ENCODE data around the gene IL3. TPM values are rescaled to one million over a fixed set of nuclear protein-coding genes. Genes with fewer than 3 reads are reported as not detected.
A peak's percentile ranks its signal among the peaks of the same experiment; 100 is the strongest.

Gene IL3
- total and polyA plus RNA-seq, 2 donors (not counting 1 experiment from before 2014, with no cell fraction given) = not detected

DNA sequence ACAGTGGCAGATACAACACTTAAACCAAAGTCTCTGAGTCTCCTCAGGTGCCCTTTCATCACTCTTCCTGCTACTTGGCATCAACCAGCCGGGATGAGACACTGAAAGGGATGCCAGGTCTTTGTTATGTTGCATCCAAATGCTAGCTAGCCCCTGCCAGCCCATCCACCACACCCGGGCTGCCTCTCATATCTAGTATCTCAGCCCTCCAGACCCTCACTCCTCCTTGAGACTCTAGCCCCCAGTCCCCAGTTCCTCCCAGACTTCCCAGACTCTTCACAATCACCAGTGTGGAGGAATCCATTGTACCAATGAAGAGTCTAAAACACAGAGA, 34.6 kb downstream of the IL3 start:
- ATAC-seq (ENCODE audit: low read depth) (no peak), DNase-seq (no peak)
- Histone ChIP-seq H3K27me3 (replicated peaks in 1 of 4; ENCODE audit: control extremely low read depth in 1 of 4, control insufficient read depth in 3 of 4, insufficient read depth in 4 of 4, low read length in 3 of 4) (peaks cover 0 to 3% (median 0%) of the 10 kb centered on the region in 4 experiments), H3K79me2 (ENCODE audit: control insufficient read depth, insufficient read depth, low read length) (no peaks in the 10 kb centered on the region), H3K4me1 (ENCODE audit: control insufficient read depth in 2 of 2, insufficient read depth in 2 of 2, low read length in 2 of 2) (peaks cover 23 to 29% of the 10 kb centered on the region in 2 donors), H3K36me3 (replicated peaks in 1 of 2; ENCODE audit: control extremely low read depth in 1 of 2, control insufficient read depth in 1 of 2, extremely low read depth in 1 of 2, insufficient read depth in 2 of 2, low read length in 1 of 2) (no peaks in the 10 kb centered on the region), H3K4me2 (replicated peaks; ENCODE audit: low read depth, low read length, poor library complexity, severe bottlenecking) (peak overlapping the region; percentile 13), H3K4me3 (ENCODE audit: control extremely low read depth in 1 of 5, extremely low read depth in 1 of 5, insufficient read depth in 1 of 5, low read depth in 2 of 5, low read length in 4 of 5) (no peak overlapping the region), H3K27ac (ENCODE audit: low read length in 2 of 2) (no peak overlapping the region), H2AFZ (ENCODE audit: insufficient read depth, low read depth, low read length, poor library complexity, severe bottlenecking) (peak overlapping the region; percentile 31), H3K9me3 (ENCODE audit: control extremely low read depth in 1 of 3, control insufficient read depth in 2 of 3, insufficient read depth in 1 of 3, low read length in 2 of 3) (no peaks in the 10 kb centered on the region), H4K20me1 (ENCODE audit: control insufficient read depth, insufficient read depth, low read length, poor library complexity, severe bottlenecking) (no peaks in the 10 kb centered on the region), H3K9ac (ENCODE audit: low read length) (no peak overlapping the region)
- 59% methylated on average over 2 of the region's 2 CpGs for WGBS (ENCODE audit: insufficient coverage)
- TF ChIP-seq CTCF (IDR thresholded peaks at IDR 0.05) (no peak), EZH2 (IDR thresholded peaks at IDR 0.05; ENCODE audit: borderline replicate concordance, insufficient read depth, low read depth, low read length, poor library complexity, severe bottlenecking) (no peak)
- no peaks in the 10 kb centered on the region for H3K27me3 Mint-ChIP-seq
- H3K9me3 Mint-ChIP-seq (ENCODE audit: insufficient read depth) = no peaks in the 10 kb centered on the region
- H3K4me3 Mint-ChIP-seq = no peak overlapping the region
- H3K27ac Mint-ChIP-seq = peak overlapping the region; percentile 3
- ChIA-PET POLR2A (no interaction called here), CTCF (interaction anchor here (0.5 to 1.3 kb wide), 2 partner anchors 30 to 34 kb away, joined by 3 read pairs; no protein-coding TSS in a partner anchor)
- H3K4me1 Mint-ChIP-seq = peaks cover 37% of the 10 kb centered on the region
- intact Hi-C loops (cut with micrococcal nuclease) = no loop called here

- CTCF ChIA-PET = interaction anchor here (0.5 to 1.3 kb wide), 2 partner anchors 30 to 34 kb away, joined by 3 read pairs; no protein-coding TSS in a partner anchor
- Mint-ChIP-seq H3K27ac (no peak overlapping the region), H3K9me3 (ENCODE audit: insufficient read depth) (no peaks in the 10 kb centered on the region), H3K27me3 (no peaks in the 10 kb centered on the region), H3K4me3 (no peak overlapping the region), H3K4me1 (peaks cover 41% of the 10 kb centered on the region)
- H3K27ac ChIP-seq (ENCODE audit: low read length in 2 of 2) = no peak overlapping the region
- intact Hi-C loops (cut with micrococcal nuclease) = no loop called here
- no peak overlapping the region for H3K9ac ChIP-seq (ENCODE audit: low read length)
- H3K9me3 ChIP-seq (ENCODE audit: control extremely low read depth in 1 of 3, control insufficient read depth in 2 of 3, insufficient read depth in 1 of 3, low read length in 2 of 3) = no peaks in the 10 kb centered on the region
- TF ChIP-seq EZH2 (IDR thresholded peaks at IDR 0.05; ENCODE audit: borderline replicate concordance, insufficient read depth, low read depth, low read length, poor library complexity, severe bottlenecking) (no peak), CTCF (IDR thresholded peaks at IDR 0.05) (no peak)
- WGBS (ENCODE audit: insufficient coverage) = 48% methylated on average over 6 of the region's 6 CpGs
- no peaks in the 10 kb centered on the region for H3K79me2 ChIP-seq (ENCODE audit: control insufficient read depth, insufficient read depth, low read length)
- H4K20me1 ChIP-seq (ENCODE audit: control insufficient read depth, insufficient read depth, low read length, poor library complexity, severe bottlenecking) = no peaks in the 10 kb centered on the region
- H3K4me2 ChIP-seq (replicated peaks; ENCODE audit: low read depth, low read length, poor library complexity, severe bottlenecking) = peak overlapping the region; percentile 13
- POLR2A ChIA-PET = no interaction called here
- no peak overlapping the region for H3K4me3 ChIP-seq (ENCODE audit: control extremely low read depth in 1 of 5, extremely low read depth in 1 of 5, insufficient read depth in 1 of 5, low read depth in 2 of 5, low read length in 4 of 5)
- H2AFZ ChIP-seq (ENCODE audit: insufficient read depth, low read depth, low read length, poor library complexity, severe bottlenecking) = no peak overlapping the region
- H3K27me3 ChIP-seq (replicated peaks in 1 of 4; ENCODE audit: control extremely low read depth in 1 of 4, control insufficient read depth in 3 of 4, insufficient read depth in 4 of 4, low read length in 3 of 4) = peaks cover 0 to 3% (median 0%) of the 10 kb centered on the region in 4 experiments
- no peaks in the 10 kb centered on the region for H3K36me3 ChIP-seq (replicated peaks in 1 of 2; ENCODE audit: control extremely low read depth in 1 of 2, control insufficient read depth in 1 of 2, extremely low read depth in 1 of 2, insufficient read depth in 2 of 2, low read length in 1 of 2)
- no peak for ATAC-seq (ENCODE audit: low read depth)
- peaks cover 27 to 33% of the 10 kb centered on the region in 2 donors for H3K4me1 ChIP-seq (ENCODE audit: control insufficient read depth in 2 of 2, insufficient read depth in 2 of 2, low read length in 2 of 2)
- DNase-seq = no peak
Measured at GRCh38 chr5:132095424-132095972, 35.0 kb downstream of the IL3 start.

All from B cell (primary cell).